ENCODE results near the gene IFT43.

GRCh38 chr14:75946785-75947184, 38.8 kb upstream of the IFT43 start:
- TF ChIP-seq, protein P1, sequence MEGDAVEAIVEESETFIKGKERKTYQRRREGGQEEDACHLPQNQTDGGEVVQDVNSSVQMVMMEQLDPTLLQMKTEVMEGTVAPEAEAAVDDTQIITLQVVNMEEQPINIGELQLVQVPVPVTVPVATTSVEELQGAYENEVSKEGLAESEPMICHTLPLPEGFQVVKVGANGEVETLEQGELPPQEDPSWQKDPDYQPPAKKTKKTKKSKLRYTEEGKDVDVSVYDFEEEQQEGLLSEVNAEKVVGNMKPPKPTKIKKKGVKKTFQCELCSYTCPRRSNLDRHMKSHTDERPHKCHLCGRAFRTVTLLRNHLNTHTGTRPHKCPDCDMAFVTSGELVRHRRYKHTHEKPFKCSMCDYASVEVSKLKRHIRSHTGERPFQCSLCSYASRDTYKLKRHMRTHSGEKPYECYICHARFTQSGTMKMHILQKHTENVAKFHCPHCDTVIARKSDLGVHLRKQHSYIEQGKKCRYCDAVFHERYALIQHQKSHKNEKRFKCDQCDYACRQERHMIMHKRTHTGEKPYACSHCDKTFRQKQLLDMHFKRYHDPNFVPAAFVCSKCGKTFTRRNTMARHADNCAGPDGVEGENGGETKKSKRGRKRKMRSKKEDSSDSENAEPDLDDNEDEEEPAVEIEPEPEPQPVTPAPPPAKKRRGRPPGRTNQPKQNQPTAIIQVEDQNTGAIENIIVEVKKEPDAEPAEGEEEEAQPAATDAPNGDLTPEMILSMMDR (IDR thresholded peaks at IDR 0.05) = no peak
- no peak for TF ChIP-seq POLR2A (IDR thresholded peaks at IDR 0.05)
